ENCODE results near the gene GIPC1. TPM values are rescaled to one million over a fixed set of nuclear protein-coding genes. Genes with fewer than 3 reads are reported as not detected.

GIPC1 gene
- polyA plus RNA-seq, 3 donors, result 4.0 to 6.2 (median 4.8) TPM

DNA sequence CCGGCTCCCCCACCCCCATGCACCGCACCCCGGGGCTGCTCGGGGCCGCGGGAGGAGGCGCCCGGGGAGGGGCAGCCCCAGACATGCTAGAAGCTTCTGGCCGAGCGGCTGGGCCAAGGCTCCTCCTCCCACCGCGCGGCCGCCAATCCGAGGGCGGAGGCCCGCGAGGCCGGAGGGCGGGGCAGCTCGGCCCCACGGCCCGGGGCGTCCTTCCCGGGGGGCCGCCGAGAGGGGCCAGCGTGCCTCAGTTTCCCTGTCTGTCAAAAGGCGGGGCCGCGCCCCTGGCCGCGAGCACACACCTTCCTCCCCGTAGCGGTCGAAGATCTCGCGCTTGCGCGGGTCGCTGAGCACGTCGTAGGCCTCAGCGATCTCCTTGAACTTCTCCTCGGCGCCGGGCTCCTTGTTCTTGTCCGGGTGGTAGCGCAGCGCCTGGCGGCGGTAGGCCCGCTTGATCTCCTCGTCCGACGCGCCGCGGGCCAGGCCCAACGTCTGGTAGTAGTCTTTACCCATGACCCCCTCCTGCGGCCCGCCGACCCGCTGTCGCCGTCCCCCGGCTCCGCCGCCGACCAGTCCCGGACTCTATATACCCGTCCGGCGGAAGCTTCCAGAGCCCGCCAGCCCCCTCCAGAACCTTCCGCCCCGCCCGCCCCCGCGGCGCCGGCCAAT lies 22.0 kb upstream of the GIPC1 start, which contains the start of gene DNAJB1:
Gene DNAJB1 (minus strand): TSS at position 558 of the 666 bp plus-strand sequence. CDS start 48 bp downstream, at position 510.
- no peak for TF ChIP-seq CTCF (IDR thresholded peaks at IDR 0.05)
- Histone ChIP-seq H3K9me3 (replicated peaks in 1 of 2; ENCODE audit: control insufficient read depth in 1 of 2, insufficient read depth in 1 of 2, low read length in 2 of 2) (no peaks in the 10 kb centered on the region), H3K79me2 (ENCODE audit: insufficient read depth, low read length) (peaks cover 37% of the 10 kb centered on the region), H3K27ac (ENCODE audit: low read depth in 1 of 2, low read length in 2 of 2) (peak within 1 kb of the TSS; percentile 93 to 94), H3K9ac (ENCODE audit: insufficient read depth, low read length, poor library complexity, severe bottlenecking) (peak within 1 kb of the TSS; percentile 93), H3K4me2 (replicated peaks; ENCODE audit: extremely low read depth, low read length, poor library complexity, severe bottlenecking) (peak within 1 kb of the TSS; percentile 100), H3K27me3 (ENCODE audit: control insufficient read depth in 2 of 2, insufficient read depth in 2 of 2, low read length in 2 of 2) (no peaks in the 10 kb centered on the region), H3K4me1 (ENCODE audit: control insufficient read depth in 1 of 2, insufficient read depth in 2 of 2, low read length in 2 of 2) (peaks cover 27 to 34% of the 10 kb centered on the region in 2 donors), H4K20me1 (ENCODE audit: insufficient read depth, low read length) (peaks cover 47% of the 10 kb centered on the region), H2AFZ (ENCODE audit: insufficient read depth, low read depth, low read length, poor library complexity, severe bottlenecking) (peak within 1 kb of the TSS; percentile 80), H3K36me3 (replicated peaks in 1 of 2; ENCODE audit: control insufficient read depth in 1 of 2, insufficient read depth in 2 of 2, low read length in 2 of 2) (peaks cover 28 to 32% of the 10 kb centered on the region in 2 donors), H3K4me3 (replicated peaks in 1 of 3; ENCODE audit: low read depth in 2 of 3, low read length in 3 of 3) (peak within 1 kb of the TSS; percentile 70 to 94 (median 88))
- under 1% methylated on average over 58 of the region's 82 CpGs for WGBS (ENCODE audit: insufficient coverage)
- Mint-ChIP-seq H3K27ac (peak within 1 kb of the TSS; percentile 93 to 98 (median 97)), H3K4me1 (peaks cover 41% of the 10 kb centered on the region), H3K9me3 (no peaks in the 10 kb centered on the region), H3K27me3 (ENCODE audit: low read depth in 3 of 3) (peaks cover 0 to 4% (median 1%) of the 10 kb centered on the region in 3 donors), H3K36me3 (peaks cover 34 to 35% of the 10 kb centered on the region in 2 donors), H3K4me3 (peak within 1 kb of the TSS; percentile 89 to 93)
- intact Hi-C loops (cut with micrococcal nuclease), result loop anchor here in 1 of 2 donors (1.0 kb wide), 1 partner anchor 8 kb away; no protein-coding TSS in a partner anchor
- peak; percentile 64 to 71 (median 65) for DNase-seq

- Histone ChIP-seq H3K4me2 (replicated peaks; ENCODE audit: extremely low read depth, low read length, poor library complexity, severe bottlenecking) (peak overlapping the region; percentile 100), H4K20me1 (ENCODE audit: insufficient read depth, low read length) (peaks cover 47% of the 10 kb centered on the region), H3K27ac (ENCODE audit: low read depth in 1 of 2, low read length in 2 of 2) (peak overlapping the region; percentile 36 to 93), H3K79me2 (ENCODE audit: insufficient read depth, low read length) (peaks cover 37% of the 10 kb centered on the region), H3K4me3 (replicated peaks in 1 of 3; ENCODE audit: low read depth in 2 of 3, low read length in 3 of 3) (peak overlapping the region; percentile 70 to 94 (median 88)), H3K4me1 (ENCODE audit: control insufficient read depth in 1 of 2, insufficient read depth in 2 of 2, low read length in 2 of 2) (peaks cover 27 to 34% of the 10 kb centered on the region in 2 donors), H3K36me3 (replicated peaks in 1 of 2; ENCODE audit: control insufficient read depth in 1 of 2, insufficient read depth in 2 of 2, low read length in 2 of 2) (peaks cover 28 to 32% of the 10 kb centered on the region in 2 donors), H3K27me3 (ENCODE audit: control insufficient read depth in 2 of 2, insufficient read depth in 2 of 2, low read length in 2 of 2) (no peaks in the 10 kb centered on the region), H2AFZ (ENCODE audit: insufficient read depth, low read depth, low read length, poor library complexity, severe bottlenecking) (no peak overlapping the region), H3K9me3 (replicated peaks in 1 of 2; ENCODE audit: control insufficient read depth in 1 of 2, insufficient read depth in 1 of 2, low read length in 2 of 2) (no peaks in the 10 kb centered on the region), H3K9ac (ENCODE audit: insufficient read depth, low read length, poor library complexity, severe bottlenecking) (peak overlapping the region; percentile 93)
- Mint-ChIP-seq H3K27ac (peak overlapping the region; percentile 20 to 91 (median 81)), H3K36me3 (peaks cover 34 to 35% of the 10 kb centered on the region in 2 donors), H3K9me3 (no peaks in the 10 kb centered on the region), H3K4me3 (peak overlapping the region; percentile 89 to 93), H3K4me1 (peaks cover 36% of the 10 kb centered on the region), H3K27me3 (ENCODE audit: low read depth in 3 of 3) (peaks cover 0 to 3% (median 1%) of the 10 kb centered on the region in 3 donors)
- TF ChIP-seq CTCF (IDR thresholded peaks at IDR 0.05), result no peak
- under 1% methylated on average over 31 of the region's 32 CpGs for WGBS (ENCODE audit: insufficient coverage)
- intact Hi-C loops (cut with micrococcal nuclease), result no loop called here
- DNase-seq, result peak in 1 of 3 donors; percentile 42
Observed at GRCh38 chr19:14517446-14517839, 21.5 kb upstream of the GIPC1 start.

Measured in CD14-positive monocyte (primary cell).